H9 (cell line): ENCODE measurements around the gene SH2D2A. TPM values are rescaled to one million over a fixed set of nuclear protein-coding genes. Genes with fewer than 3 reads are reported as not detected.

Source experiments
- DNase-seq: peaks from one replicate; pipeline ENCODE4 v3.0.0-alpha.2; 2017
- H2AFZ ChIP-seq: one replicate; pipeline ENCODE4 v1.6.1; 2013; ENCODE audit warnings: mild to moderate bottlenecking, low read length, control low read depth, moderate library complexity
- H2AK5ac ChIP-seq: 2 replicates; pipeline ENCODE4 v1.6.1; 2013; ENCODE audit warnings: low read length, control low read depth, mixed read lengths; ENCODE audit not compliant: insufficient read length
- H2BK120ac ChIP-seq: one replicate; pipeline ENCODE4 v1.6.1; 2013; ENCODE audit warnings: low read depth, mild to moderate bottlenecking, low read length, control low read depth, inconsistent platforms; ENCODE audit not compliant: poor library complexity, severe bottlenecking
- H2BK12ac ChIP-seq: 2 replicates; pipeline ENCODE4 v1.6.1; 2013; ENCODE audit warnings: low read length, control low read depth, mixed read lengths, low read depth; ENCODE audit not compliant: insufficient read length
- H2BK15ac ChIP-seq: 2 replicates; pipeline ENCODE4 v1.6.1; 2013; ENCODE audit warnings: low read depth, low read length, control low read depth
- H2BK20ac ChIP-seq: one replicate; pipeline ENCODE4 v1.6.1; 2013; ENCODE audit warnings: low read depth, mild to moderate bottlenecking, low read length, control low read depth, inconsistent platforms; ENCODE audit not compliant: poor library complexity, severe bottlenecking
- H2BK5ac ChIP-seq: 2 replicates; pipeline ENCODE4 v1.6.1; 2013; ENCODE audit warnings: low read length, control low read depth, mixed read lengths; ENCODE audit not compliant: insufficient read length
- H3K14ac ChIP-seq: 2 replicates; pipeline ENCODE4 v1.6.1; 2013; ENCODE audit warnings: low read length, control low read depth; ENCODE audit not compliant: insufficient read depth
- H3K18ac ChIP-seq: 2 replicates; pipeline ENCODE4 v1.6.1; 2013; ENCODE audit warnings: low read depth, mild to moderate bottlenecking, mixed read lengths, low read length, control low read depth; ENCODE audit not compliant: insufficient read length
- H3K23ac ChIP-seq: 2 replicates; pipeline ENCODE4 v1.6.1; 2013; ENCODE audit warnings: low read length, control low read depth, mixed read lengths, low read depth; ENCODE audit not compliant: insufficient read length
- H3K23me2 ChIP-seq: 2 replicates; pipeline ENCODE4 v1.6.1; 2013; ENCODE audit warnings: low read depth, mild to moderate bottlenecking, mixed read lengths, low read length, control low read depth; ENCODE audit not compliant: insufficient read length, poor library complexity, severe bottlenecking
- H3K27ac ChIP-seq: 2 replicates; pipeline ENCODE4 v1.5.1; 2013; ENCODE audit warnings: low read length, control low read depth, mixed read lengths, low read depth; ENCODE audit not compliant: insufficient read length
- H3K27me3 ChIP-seq: 2 replicates; pipeline ENCODE4 v1.6.1; 2013; ENCODE audit warnings: low read length, control low read depth, inconsistent platforms; ENCODE audit not compliant: insufficient read depth
- H3K4ac ChIP-seq: 2 replicates; pipeline ENCODE4 v1.6.1; 2013; ENCODE audit warnings: low read depth, mild to moderate bottlenecking, control low read depth, inconsistent platforms, low read length, moderate library complexity
- H3K4me1 ChIP-seq: 2 replicates; pipeline ENCODE4 v1.6.1; 2013; ENCODE audit warnings: low read length, control low read depth, inconsistent platforms; ENCODE audit not compliant: insufficient read depth
- H3K4me2 ChIP-seq: 2 replicates; pipeline ENCODE4 v1.6.1; 2013; ENCODE audit warnings: low read length, control low read depth, mixed read lengths; ENCODE audit not compliant: insufficient read length, insufficient read depth
- H3K56ac ChIP-seq: 2 replicates; pipeline ENCODE4 v1.6.1; 2013; ENCODE audit warnings: low read depth, mild to moderate bottlenecking, mixed read lengths, low read length, control low read depth; ENCODE audit not compliant: insufficient read length
- H3K79me1 ChIP-seq: 2 replicates; pipeline ENCODE4 v1.6.1; 2013; ENCODE audit warnings: low read depth, mild to moderate bottlenecking, moderate library complexity, low read length, control low read depth, inconsistent platforms; ENCODE audit not compliant: insufficient read depth, poor library complexity, severe bottlenecking
- H3K79me2 ChIP-seq: 2 replicates; pipeline ENCODE4 v1.6.1; 2013; ENCODE audit warnings: low read length, control low read depth, inconsistent platforms; ENCODE audit not compliant: insufficient read depth
- H3K9ac ChIP-seq: 2 replicates; pipeline ENCODE4 v1.6.1; 2013; ENCODE audit warnings: low read length, control low read depth, mixed read lengths; ENCODE audit not compliant: insufficient read length; ENCODE audit errors: extremely low read depth
- H3K9me3 ChIP-seq: one replicate; pipeline ENCODE4 v1.6.1; 2013; ENCODE audit warnings: low read depth, low read length, inconsistent platforms; ENCODE audit not compliant: control insufficient read depth
- H3T11ph ChIP-seq: one replicate; pipeline ENCODE4 v1.6.1; 2013; ENCODE audit warnings: mild to moderate bottlenecking, low read length, control low read depth, inconsistent platforms
- H4K20me1 ChIP-seq: one replicate; pipeline ENCODE4 v1.6.1; 2013; ENCODE audit not compliant: control insufficient read depth, insufficient read length, insufficient read depth
- H4K5ac ChIP-seq: 2 replicates; pipeline ENCODE4 v1.6.1; 2013; ENCODE audit warnings: low read depth, mild to moderate bottlenecking, mixed read lengths, low read length, control low read depth; ENCODE audit not compliant: insufficient read length
- H4K8ac ChIP-seq: replicated peaks from 2 replicates; pipeline ENCODE4 v1.6.1; 2013; ENCODE audit warnings: low read length, control low read depth, mixed read lengths, low read depth; ENCODE audit not compliant: insufficient read length
- H4K91ac ChIP-seq: 2 replicates; pipeline ENCODE4 v1.6.1; 2013; ENCODE audit warnings: low read depth, mild to moderate bottlenecking, moderate library complexity, mixed read lengths, low read length, control low read depth; ENCODE audit not compliant: insufficient read length
- H3K27ac Mint-ChIP-seq, 3 experiments: 2 replicates in 2 of 3; 3 replicates in 1 of 3; pipeline ENCODE4 v1.8.0; 2020 to 2021; ENCODE audit warnings: mixed read lengths in 3 of 3, mild to moderate bottlenecking in 1 of 3, moderate library complexity in 1 of 3
- H3K27me3 Mint-ChIP-seq: 2 replicates; pipeline ENCODE4 v1.8.0; 2021; ENCODE audit warnings: low read depth, mild to moderate bottlenecking, moderate library complexity, mixed read lengths
- H3K36me3 Mint-ChIP-seq, 3 experiments: 2 replicates in 2 of 3; 3 replicates in 1 of 3; pipeline ENCODE4 v1.8.0; 2020 to 2021; ENCODE audit warnings: low read depth in 3 of 3, mixed read lengths in 3 of 3; ENCODE audit not compliant: insufficient read depth in 1 of 3
- H3K4me1 Mint-ChIP-seq, 2 experiments: 2 replicates each; pipeline ENCODE4 v1.8.0; 2020; ENCODE audit warnings: mixed read lengths in 2 of 2
- H3K4me3 Mint-ChIP-seq, 2 experiments: 2 replicates in 1 of 2; 3 replicates in 1 of 2; pipeline ENCODE4 v1.8.0; 2020 to 2021; ENCODE audit warnings: mild to moderate bottlenecking in 2 of 2, mixed read lengths in 2 of 2, moderate library complexity in 1 of 2
- H3K9me3 Mint-ChIP-seq, 2 experiments: 2 replicates in 1 of 2; 3 replicates in 1 of 2; pipeline ENCODE4 v1.8.0; 2020; ENCODE audit warnings: mild to moderate bottlenecking in 2 of 2, mixed read lengths in 2 of 2, moderate library complexity in 1 of 2
- WGBS: extraction: QIAGEN DNeasy Blood & Tissue Kit; methylation state at CpG from one replicate; pipeline ENCODE4 v1.1.7; 2013; ENCODE audit warnings: missing lambda C conversion rate, low lambda C conversion rate, mixed read lengths; ENCODE audit not compliant: insufficient read length; ENCODE audit errors: extremely low coverage; 5-methylcytosine and 5-hydroxymethylcytosine counted together
- total RNA-seq: library from RNA; stranded (reverse); gene quantifications from 2 replicates; pipeline ENCODE4 v1.2.1, GENCODE V29; 2021
- TF ChIP-seq, protein P1 (sequence below): fragments of 200-600 bp; sonication (generic); conservative IDR thresholded peaks from 3 replicates; pipeline ENCODE4 v1.8.0; 2021; ENCODE audit warnings: antibody characterized with exemption, mild to moderate bottlenecking

Gene SH2D2A
- total RNA-seq, 1 experiment from 2014 or later: 2.0 TPM

DNA sequence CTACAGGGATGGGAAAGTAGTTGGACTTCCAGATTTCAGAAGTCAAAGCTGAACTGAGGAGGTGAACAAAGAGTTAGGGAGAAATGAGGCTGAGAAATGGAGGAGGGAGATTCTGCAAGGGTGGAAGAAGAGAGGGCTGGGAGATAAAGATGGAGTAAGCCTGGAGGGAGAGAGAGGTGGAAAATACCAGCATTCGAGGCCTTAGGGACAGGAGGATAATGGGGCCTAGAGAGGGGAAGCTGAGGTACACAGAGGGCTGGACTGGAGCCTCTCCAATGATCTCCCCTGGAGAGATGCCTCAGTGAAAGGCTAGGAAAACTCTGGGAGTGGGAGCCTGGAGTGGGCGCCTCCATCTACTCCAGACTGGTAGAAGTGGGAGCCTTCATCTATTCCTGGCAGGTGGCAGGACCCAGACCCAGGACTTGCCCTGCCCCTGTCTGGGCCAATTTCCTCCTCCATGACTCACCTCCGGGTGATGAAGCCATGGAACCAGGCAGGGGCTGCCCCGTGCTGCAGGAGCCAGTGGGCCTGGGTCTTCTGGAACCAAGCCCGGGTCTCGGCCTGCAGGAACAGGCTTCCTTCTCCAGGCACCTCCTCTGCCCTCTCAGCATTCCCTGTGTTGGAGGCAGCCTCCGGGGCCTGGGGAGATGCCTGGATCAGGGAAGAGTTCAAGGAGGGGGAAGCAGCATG lies 1.9 kb downstream of the SH2D2A start:
- Histone ChIP-seq H4K91ac (no peak overlapping the region), H2AFZ (no peak overlapping the region)

More for the DNA sequence above, 1.9 kb downstream of the SH2D2A start:
- Histone ChIP-seq H2BK12ac (no peak overlapping the region), H3K79me1 (no peaks in the 10 kb centered on the region), H3K79me2 (no peaks in the 10 kb centered on the region), H2BK15ac (no peak overlapping the region), H2BK120ac (no peak overlapping the region), H3K27me3 (peaks cover 11% of the 10 kb centered on the region; the same call in 1 of the 2 replicates), H3K56ac (no peak overlapping the region), H3K9me3 (no peaks in the 10 kb centered on the region), H3K4me2 (no peak overlapping the region), H2BK5ac (no peak overlapping the region), H4K5ac (no peak overlapping the region), H3K18ac (peak overlapping the region; percentile 63), H4K20me1 (no peaks in the 10 kb centered on the region), H4K8ac (no peak overlapping the region), H3K27ac (no peak overlapping the region), H3K23ac (no peak overlapping the region), H3K9ac (no peak overlapping the region), H3K23me2 (peaks cover 5% of the 10 kb centered on the region), H3K4me1 (no peaks in the 10 kb centered on the region), H2BK20ac (no peak overlapping the region), H3K14ac (peak overlapping the region; percentile 74), H3K4ac (no peak overlapping the region), H3T11ph (no peak overlapping the region), H2AK5ac (no peak overlapping the region)
- Mint-ChIP-seq H3K27me3 (peaks cover 70% of the 10 kb centered on the region), H3K4me3 (peak overlapping the region in 1 of 2 experiments; percentile 77; a peak in 2 of 5 replicates), H3K36me3 (peaks cover 0 to 7% (median 4%) of the 10 kb centered on the region in 3 experiments; a peak in 3 of 7 replicates), H3K27ac (no peak overlapping the region), H3K4me1 (peaks cover 19 to 34% of the 10 kb centered on the region in 2 experiments), H3K9me3 (no peaks in the 10 kb centered on the region; a peak in 1 of 5 replicates)
- no peak for DNase-seq
- TF ChIP-seq, protein P1, sequence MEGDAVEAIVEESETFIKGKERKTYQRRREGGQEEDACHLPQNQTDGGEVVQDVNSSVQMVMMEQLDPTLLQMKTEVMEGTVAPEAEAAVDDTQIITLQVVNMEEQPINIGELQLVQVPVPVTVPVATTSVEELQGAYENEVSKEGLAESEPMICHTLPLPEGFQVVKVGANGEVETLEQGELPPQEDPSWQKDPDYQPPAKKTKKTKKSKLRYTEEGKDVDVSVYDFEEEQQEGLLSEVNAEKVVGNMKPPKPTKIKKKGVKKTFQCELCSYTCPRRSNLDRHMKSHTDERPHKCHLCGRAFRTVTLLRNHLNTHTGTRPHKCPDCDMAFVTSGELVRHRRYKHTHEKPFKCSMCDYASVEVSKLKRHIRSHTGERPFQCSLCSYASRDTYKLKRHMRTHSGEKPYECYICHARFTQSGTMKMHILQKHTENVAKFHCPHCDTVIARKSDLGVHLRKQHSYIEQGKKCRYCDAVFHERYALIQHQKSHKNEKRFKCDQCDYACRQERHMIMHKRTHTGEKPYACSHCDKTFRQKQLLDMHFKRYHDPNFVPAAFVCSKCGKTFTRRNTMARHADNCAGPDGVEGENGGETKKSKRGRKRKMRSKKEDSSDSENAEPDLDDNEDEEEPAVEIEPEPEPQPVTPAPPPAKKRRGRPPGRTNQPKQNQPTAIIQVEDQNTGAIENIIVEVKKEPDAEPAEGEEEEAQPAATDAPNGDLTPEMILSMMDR: no peak
- no CpG with 5 or more reads among the region's 7 CpGs for WGBS
